RWPE1 (cell line): Measurements from ENCODE around the gene DCD.
A peak's percentile ranks its signal among the peaks of the same experiment; 100 is the strongest.

Source experiments
- CTCF ChIA-PET: fragments of 350-600 bp; sonication (Branson Sonifier 250); formaldehyde crosslinking; extraction: SDS; loops from one replicate; lab custom pipeline; 2021; lab: Yijun Ruan, JAX
- POLR2A ChIA-PET: fragments of 400-600 bp; formaldehyde crosslinking; extraction: SDS; loops from one replicate; lab custom pipeline; 2020; ENCODE audit warnings: antibody characterized with exemption; ENCODE audit not compliant: low non-redundant PET; lab: Yijun Ruan, JAX
- DNase-seq: peaks from one replicate; pipeline ENCODE4 v3.0.0; 2012; ENCODE audit warnings: low spot score
- H3K27ac ChIP-seq: fragments of 450-650 bp; 2 replicates; pipeline ENCODE4 v1.5.1; 2017
- TF ChIP-seq, protein P1 (sequence below): fragments of 450-650 bp; conservative IDR thresholded peaks from 2 replicates; pipeline ENCODE4 v1.5.1; 2017; ENCODE audit warnings: low read depth, mild to moderate bottlenecking

DCD gene

DNA sequence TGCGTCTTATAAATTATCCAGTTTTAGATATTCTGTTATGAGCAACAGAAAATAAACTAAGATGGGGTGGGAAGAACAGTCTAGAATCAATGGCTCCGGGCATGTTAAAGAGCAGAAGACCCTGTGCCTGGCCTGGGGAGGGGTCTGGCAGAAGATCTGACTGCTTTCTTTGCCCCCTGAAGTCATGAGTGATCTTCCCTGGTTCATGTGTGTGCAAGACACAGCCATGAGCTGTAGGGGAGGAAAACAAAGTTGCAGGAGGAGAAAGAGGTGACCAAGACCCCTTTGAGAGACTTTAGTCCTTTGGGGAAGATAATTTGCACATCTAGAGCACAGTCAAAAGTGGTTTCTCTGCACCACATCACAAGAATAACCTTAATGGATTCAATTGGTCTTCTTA is 18.2 kb downstream of the DCD start:
- H3K27ac ChIP-seq = no peak overlapping the region
- TF ChIP-seq, protein P1, sequence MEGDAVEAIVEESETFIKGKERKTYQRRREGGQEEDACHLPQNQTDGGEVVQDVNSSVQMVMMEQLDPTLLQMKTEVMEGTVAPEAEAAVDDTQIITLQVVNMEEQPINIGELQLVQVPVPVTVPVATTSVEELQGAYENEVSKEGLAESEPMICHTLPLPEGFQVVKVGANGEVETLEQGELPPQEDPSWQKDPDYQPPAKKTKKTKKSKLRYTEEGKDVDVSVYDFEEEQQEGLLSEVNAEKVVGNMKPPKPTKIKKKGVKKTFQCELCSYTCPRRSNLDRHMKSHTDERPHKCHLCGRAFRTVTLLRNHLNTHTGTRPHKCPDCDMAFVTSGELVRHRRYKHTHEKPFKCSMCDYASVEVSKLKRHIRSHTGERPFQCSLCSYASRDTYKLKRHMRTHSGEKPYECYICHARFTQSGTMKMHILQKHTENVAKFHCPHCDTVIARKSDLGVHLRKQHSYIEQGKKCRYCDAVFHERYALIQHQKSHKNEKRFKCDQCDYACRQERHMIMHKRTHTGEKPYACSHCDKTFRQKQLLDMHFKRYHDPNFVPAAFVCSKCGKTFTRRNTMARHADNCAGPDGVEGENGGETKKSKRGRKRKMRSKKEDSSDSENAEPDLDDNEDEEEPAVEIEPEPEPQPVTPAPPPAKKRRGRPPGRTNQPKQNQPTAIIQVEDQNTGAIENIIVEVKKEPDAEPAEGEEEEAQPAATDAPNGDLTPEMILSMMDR = no peak
- no peak for DNase-seq
- ChIA-PET CTCF (no interaction called here), POLR2A (no interaction called here)

DNA sequence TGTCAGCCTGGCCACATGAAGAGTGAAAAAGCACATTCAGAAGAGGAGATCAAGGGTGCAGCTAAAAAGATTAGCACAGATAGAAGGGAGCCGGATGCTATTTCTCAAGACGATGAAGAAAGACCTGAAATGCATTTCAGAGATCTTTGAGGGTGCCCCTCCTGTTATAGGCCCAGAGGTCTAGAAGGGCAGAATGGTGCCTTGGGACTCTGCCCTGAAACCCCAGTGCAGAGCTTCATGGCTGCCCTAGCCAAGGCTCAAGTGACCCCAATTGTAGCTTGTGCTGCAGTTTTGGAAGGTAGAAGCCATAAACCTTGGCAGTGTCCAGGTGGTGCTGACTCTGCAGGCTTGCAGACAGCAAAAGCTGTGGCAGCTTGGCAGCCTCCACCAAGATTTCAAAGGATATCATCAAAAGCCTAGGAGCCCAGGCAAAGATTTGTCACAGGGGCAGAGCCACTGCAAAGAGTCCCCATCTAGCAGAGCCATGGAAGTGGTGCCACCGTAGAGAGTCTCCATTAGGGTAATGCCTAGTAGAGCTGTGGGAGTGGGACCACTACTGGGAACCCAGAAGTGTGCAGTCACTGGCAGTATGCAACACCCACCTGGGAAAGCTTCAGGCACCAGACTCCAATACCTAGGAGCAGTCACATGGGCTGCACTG is 19.8 kb downstream of the DCD start:
- no peak for DNase-seq
- TF ChIP-seq, protein P1 = no peak
- CTCF ChIA-PET = interaction anchor here (0.7 to 1.0 kb wide), 2 partner anchors 9 to 31 kb away, joined by 3 read pairs; no protein-coding TSS in a partner anchor
- no peak overlapping the region for H3K27ac ChIP-seq
- POLR2A ChIA-PET = no interaction called here

DNA sequence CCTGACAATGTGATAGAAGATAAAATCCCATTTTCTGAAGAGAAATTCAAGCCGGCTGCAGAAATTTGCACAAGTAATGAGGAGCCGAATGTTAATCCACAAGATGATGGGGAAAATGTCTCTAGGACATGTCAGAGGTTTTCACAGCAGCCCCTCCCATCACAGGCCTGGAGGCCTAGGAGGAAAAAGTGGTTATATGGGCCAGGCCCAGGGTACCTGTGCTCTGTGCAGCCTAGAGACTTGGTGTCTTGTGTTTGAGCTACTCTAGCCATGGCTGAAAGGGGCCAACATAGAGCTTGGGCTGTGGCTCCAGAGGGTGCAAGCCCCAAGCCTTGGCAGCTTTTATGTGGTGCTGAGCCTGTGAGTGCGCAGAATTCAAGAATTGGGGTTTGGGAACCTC is 20.9 kb downstream of the DCD start:
- DNase-seq = no peak
- POLR2A ChIA-PET = no interaction called here
- TF ChIP-seq, protein P1 = no peak
- no peak overlapping the region for H3K27ac ChIP-seq
- CTCF ChIA-PET = no interaction called here

DNA sequence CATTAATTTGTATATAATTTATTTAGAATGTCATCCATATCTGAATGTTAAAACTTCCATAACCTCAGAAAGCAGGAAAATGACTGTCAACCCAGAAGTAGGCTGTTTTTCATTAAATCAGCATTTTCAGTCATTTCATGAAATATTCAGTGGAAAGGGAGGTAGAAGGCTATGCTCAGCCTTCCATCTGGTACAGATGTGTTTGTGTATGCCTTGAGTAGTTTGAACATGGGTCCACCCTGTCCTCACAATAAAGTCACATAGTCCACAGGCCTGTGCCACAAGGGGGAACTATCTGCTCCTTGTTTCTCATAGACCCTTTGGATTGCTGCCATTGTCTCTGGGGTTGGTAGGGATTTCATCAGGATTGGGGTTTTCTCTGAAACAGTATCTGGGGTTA is 22.6 kb downstream of the DCD start:
- no peak for DNase-seq
- ChIA-PET POLR2A (no interaction called here), CTCF (interaction anchor here (0.5 kb wide), 1 partner anchor 25 kb away, joined by 7 read pairs; no protein-coding TSS in a partner anchor)
- H3K27ac ChIP-seq = no peak overlapping the region
- TF ChIP-seq, protein P1 = no peak

DNA sequence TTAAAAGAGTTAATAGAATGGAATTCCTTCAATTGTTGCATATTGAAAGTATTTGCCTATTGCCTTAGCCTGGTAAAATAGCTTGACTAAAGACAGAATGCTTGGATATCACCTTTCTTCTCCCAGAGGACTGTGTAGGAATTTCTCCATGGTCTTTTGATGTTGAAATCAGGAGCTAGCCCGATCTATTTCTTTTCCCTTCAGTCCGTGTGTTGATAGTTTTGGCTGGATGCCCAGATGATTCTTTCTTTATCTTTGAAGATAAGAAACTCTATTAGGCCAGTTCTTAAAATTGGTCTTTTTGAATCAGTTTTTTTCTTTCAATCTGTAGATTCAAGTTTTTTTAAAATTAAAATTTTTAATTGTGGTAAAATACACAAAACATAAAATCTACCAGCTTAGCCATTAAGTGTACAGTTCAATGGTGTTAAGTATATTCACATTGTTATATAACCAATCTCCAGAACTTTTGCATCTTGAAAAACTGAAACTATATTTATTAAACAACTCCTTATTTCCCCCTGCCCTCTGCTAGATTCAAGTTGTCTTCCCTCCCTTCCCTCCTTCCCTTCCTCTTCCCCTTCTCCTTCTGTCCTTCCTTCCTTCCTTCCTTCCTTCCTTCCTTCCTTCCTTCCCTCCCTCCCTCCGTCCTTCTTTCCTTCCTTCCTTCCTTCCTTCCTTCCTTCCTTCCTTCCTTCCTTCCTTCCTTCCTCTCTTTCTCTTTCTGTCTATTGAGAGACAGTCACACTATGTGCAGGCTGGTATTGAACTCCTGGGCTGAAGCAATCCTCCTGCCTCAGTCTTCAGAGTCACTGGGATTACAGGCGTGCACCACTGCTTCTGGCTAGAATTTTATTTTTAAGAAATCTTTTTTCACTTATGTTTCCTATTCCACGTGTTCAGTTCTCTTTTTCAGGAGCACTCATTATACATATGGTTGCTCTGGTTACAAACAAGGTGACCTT is 23.6 kb downstream of the DCD start:
- POLR2A ChIA-PET = no interaction called here
- no peak for DNase-seq
- TF ChIP-seq, protein P1 = no peak
- H3K27ac ChIP-seq = no peak overlapping the region
- CTCF ChIA-PET = interaction anchor here (0.7 kb wide), 1 partner anchor 22 kb away, joined by 3 read pairs; no protein-coding TSS in a partner anchor

DNA sequence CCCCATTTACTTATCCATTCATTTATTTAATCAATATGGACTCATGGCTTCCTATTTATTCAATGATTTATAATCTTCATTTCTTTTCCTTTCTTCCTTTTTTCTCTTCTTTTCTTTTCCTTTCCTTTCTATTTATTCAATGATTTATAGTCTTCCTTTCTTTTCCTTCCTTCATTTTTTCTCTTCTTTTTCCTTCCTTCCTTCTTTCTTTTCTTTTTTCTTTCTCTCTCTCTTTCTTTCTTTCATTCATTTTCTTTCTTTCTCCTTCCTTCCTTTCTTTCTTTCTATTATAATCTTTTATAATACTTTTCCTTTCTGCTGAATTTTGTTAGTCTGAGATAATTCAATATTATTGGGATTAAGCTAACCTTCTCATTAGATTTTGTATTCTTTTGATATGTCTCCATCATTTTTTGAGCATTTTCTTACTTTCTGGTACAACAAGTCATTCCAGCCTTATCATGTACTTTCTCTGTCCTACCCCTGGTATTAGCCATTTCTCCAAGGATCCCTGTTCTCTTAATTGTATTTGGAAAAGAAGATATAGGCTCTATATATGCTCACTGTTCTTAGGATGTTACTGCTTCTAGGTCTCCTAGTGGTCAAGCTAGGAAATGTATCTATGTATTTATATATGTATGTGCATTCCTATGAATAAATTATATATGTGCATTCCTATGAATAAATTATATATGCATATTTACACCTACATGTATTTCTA is 25.5 kb downstream of the DCD start:
- H3K27ac ChIP-seq = no peak overlapping the region
- peak; percentile 30 for DNase-seq
- TF ChIP-seq, protein P1 = 0 out of 2 replicates have a peak, but pooled peaks have one; percentile 5
- ChIA-PET POLR2A (no interaction called here), CTCF (interaction anchor here (0.6 to 0.7 kb wide), 5 partner anchors 30 to 846 kb away, joined by 3 to 4 read pairs (median 4); no protein-coding TSS in a partner anchor)
